Myocyte (in vitro differentiated cells): ENCODE results near the gene SMIM21. TPM values are rescaled to one million over a fixed set of nuclear protein-coding genes. Genes with fewer than 3 reads are reported as not detected.
A peak's percentile ranks its signal among the peaks of the same experiment; 100 is the strongest.

Source experiments
- DNase-seq: peaks from one replicate; pipeline ENCODE4 v3.0.0-alpha.2; 2012; ENCODE audit warnings: low read depth
- total RNA-seq: library from RNA; depleted of rRNA; stranded (reverse); fragments of >200 nt; gene quantifications from 2 replicates; pipeline ENCODE4 v1.2.3, GENCODE V29; 2014

SMIM21 gene
- total RNA-seq, 1 donor from 2014 or later, result not detected

- DNase-seq, result peak; percentile 69
Measured at GRCh38 chr18:75377258-75377657, 50.2 kb downstream of the SMIM21 start.

DNA sequence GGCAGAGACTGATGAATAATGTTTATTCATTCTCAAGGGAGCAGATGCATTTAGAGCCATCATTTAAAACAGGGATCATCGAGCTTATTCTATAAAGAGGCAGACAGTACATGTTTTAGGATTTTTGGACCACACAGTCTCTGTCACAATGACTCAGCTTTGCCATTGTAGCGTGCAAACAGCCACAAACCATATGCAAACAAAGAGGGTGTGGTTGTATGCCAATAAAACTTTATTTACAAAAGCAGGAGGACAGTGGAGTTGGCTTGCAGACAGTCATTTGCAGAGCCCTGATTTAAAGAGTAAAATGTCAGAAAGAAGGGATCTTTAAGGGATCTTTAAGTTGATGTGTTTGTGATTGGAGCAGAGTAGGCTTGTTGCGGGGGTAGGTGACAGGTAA, 51.5 kb downstream of the SMIM21 start:
- DNase-seq, result no peak

DNA sequence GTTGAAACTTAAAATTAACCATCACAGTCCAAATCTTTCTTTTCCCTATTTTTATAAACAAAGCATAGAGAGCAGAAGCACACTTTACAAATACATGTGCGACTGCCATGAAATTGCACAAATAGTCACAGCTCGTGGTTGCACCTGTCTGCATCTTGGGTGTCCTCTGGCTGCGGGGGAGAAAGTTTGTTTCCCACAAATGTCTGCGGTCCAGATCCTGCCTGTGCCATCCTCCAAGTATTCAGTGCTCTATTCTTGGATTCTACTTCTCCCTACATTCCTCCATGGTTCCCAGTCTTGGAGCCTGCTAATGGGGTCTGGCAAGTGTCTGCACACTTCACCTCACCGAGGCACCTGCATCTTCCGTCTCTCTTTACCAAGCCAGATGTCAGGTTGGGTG, 52.2 kb downstream of the SMIM21 start:
- DNase-seq, result peak; percentile 52

- no peak for DNase-seq
Measured at GRCh38 chr18:75374466-75374865, 53.0 kb downstream of the SMIM21 start.

- DNase-seq, result no peak
Measured at GRCh38 chr18:75369026-75369721, 58.3 kb downstream of the SMIM21 start.

DNA sequence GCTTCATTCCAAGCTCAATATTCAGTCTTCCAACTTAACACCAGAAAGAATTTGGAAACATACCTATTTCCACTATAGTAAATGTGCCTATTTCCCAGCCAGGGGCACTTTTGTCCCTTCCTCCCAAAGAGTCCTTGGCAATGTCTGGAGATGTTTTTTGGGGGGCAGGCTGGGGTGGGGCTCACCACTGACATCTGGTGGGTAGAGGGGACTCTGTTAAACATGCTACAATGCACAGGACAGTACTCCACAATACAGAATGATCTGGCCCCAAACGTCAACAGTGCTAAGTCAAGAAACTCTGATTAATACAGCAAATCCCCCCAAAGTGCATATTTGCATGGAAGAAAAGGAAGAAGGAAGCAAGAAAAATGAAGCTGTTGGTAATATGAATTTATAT, 61.7 kb downstream of the SMIM21 start:
- no peak for DNase-seq

- DNase-seq, result no peak
Measured at GRCh38 chr18:75365254-75365629, 62.3 kb downstream of the SMIM21 start.

- DNase-seq, result no peak
Measured at GRCh38 chr18:75364512-75365253, 62.8 kb downstream of the SMIM21 start.

GRCh38 chr18:75363446-75364225, 63.9 kb downstream of the SMIM21 start:
- DNase-seq, result no peak

DNA sequence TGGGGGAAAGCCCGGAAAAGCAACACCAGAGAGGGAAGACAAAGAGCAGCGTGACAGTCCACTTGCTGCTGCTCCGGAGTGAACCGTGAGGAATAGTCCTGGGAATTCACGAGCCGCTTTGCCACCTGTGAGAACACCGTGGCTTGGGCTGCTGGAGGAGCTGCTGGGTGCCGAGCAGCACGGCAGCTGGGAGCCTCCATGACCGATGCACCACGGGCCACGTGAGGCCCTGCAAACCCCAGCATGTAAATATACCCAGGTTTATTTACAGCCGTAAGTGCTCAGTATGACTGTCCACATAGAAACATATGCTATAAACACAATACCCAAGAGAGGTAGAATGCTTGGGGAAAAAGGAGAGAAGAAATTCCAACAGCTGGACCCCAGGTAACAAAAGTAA, 65.1 kb downstream of the SMIM21 start:
- no peak for DNase-seq

DNA sequence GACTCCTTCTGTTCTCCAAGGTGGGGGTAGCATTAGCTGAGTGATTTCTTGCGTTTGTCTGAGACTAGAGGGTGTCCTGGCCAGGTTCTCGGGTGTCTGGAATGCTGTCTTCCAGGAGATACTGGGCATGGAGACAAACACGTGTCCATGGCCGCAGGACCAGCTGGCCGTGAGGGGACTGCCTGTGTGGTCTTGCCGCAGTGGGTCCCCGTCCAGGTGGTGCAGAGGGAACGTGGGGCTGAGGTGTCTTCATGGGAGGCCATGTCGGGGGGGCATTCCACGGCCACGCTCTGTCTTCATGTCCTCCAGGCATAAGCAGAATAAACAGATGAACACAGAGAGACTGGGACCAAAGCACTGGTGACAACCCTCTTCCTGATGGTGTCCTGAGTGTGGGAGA, 66.6 kb downstream of the SMIM21 start:
- DNase-seq, result no peak

GRCh38 chr18:75360215-75360614, 67.3 kb downstream of the SMIM21 start:
- no peak for DNase-seq

Other genes with a start within 250 kb of the SMIM21 start
- 11.7 and 11.9 TPM in 2 replicates for gene PTGR3, start 218.6 kb downstream of the SMIM21 start, total RNA-seq
- 6.1 and 6.8 TPM in 2 replicates for gene TSHZ1, start 216.9 kb downstream of the SMIM21 start, total RNA-seq